Measurements from ENCODE around the gene RPL22. TPM values are rescaled to one million over a fixed set of nuclear protein-coding genes. Genes with fewer than 3 reads are reported as not detected.
A peak's percentile ranks its signal among the peaks of the same experiment; 100 is the strongest.

Gene RPL22
- total and polyA plus RNA-seq, 2 of the 13 experiments (the other 11 are each of a cell fraction or from before 2014, with no cell fraction given): 214 to 545 TPM

GRCh38 chr1:6205849-6206519, 6.6 kb upstream of the RPL22 start, which contains the start of gene RNF207 (continued):
- TF ChIP-seq RNF219 (CRISPR knock-in tag; IDR thresholded peaks at IDR 0.05): no peak
- peak; percentile 73 for TF ChIP-seq ZNF317 (CRISPR knock-in tag; IDR thresholded peaks at IDR 0.05)
- no peak for TF ChIP-seq RAD21 (CRISPR knock-in tag; IDR thresholded peaks at IDR 0.05)
- peak; percentile 91 for TF ChIP-seq RBFOX2 (IDR thresholded peaks at IDR 0.05; ENCODE audit: low read depth, low read length)
- TF ChIP-seq PCBP2 (optimal IDR thresholded peaks at IDR 0.05; ENCODE audit: low read depth, low read length, poor library complexity, severe bottlenecking): no peak
- no peak for TF ChIP-seq ZNF143 (CRISPR knock-in tag; IDR thresholded peaks at IDR 0.05)
- TF ChIP-seq UBTF (CRISPR knock-in tag; IDR thresholded peaks at IDR 0.05): peak; percentile 97
- TF ChIP-seq CREBL2 (CRISPR knock-in tag; IDR thresholded peaks at IDR 0.05; ENCODE audit: borderline replicate concordance): no peak
- TF ChIP-seq ZSCAN9 (CRISPR knock-in tag; IDR thresholded peaks at IDR 0.05; ENCODE audit: borderline replicate concordance): no peak
- TF ChIP-seq ZNF382 (CRISPR knock-in tag; IDR thresholded peaks at IDR 0.05; ENCODE audit: borderline replicate concordance): no peak
- TF ChIP-seq ZNF777 (CRISPR knock-in tag; IDR thresholded peaks at IDR 0.05): peak; percentile 74
- TF ChIP-seq MAFF (IDR thresholded peaks at IDR 0.05; ENCODE audit: low read depth, low read length): no peak
- no peak for TF ChIP-seq GFI1 (CRISPR knock-in tag; IDR thresholded peaks at IDR 0.05; ENCODE audit: borderline replicate concordance)
- no peak for TF ChIP-seq ZNF724P (CRISPR knock-in tag; IDR thresholded peaks at IDR 0.05; ENCODE audit: borderline replicate concordance)
- no peak for TF ChIP-seq LBX2 (CRISPR knock-in tag; IDR thresholded peaks at IDR 0.05; ENCODE audit: borderline replicate concordance)
- TF ChIP-seq ZFP1 (CRISPR knock-in tag; IDR thresholded peaks at IDR 0.05): no peak
- peak; percentile 87 for TF ChIP-seq MXD1 (CRISPR knock-in tag; IDR thresholded peaks at IDR 0.05)
- TF ChIP-seq KDM1A (CRISPR knock-in tag; IDR thresholded peaks at IDR 0.05): no peak
- peak; percentile 76; the same call in 1 of the 2 replicates for TF ChIP-seq ZNF564 (CRISPR knock-in tag; IDR thresholded peaks at IDR 0.05)
- peak; percentile 79; the same call in 1 of the 2 replicates for TF ChIP-seq THRA (CRISPR knock-in tag; IDR thresholded peaks at IDR 0.05; ENCODE audit: borderline replicate concordance)
- peak; percentile 75 for TF ChIP-seq ZNF335 (CRISPR knock-in tag; IDR thresholded peaks at IDR 0.05)
- no peak for TF ChIP-seq PAF1 (CRISPR knock-in tag; IDR thresholded peaks at IDR 0.05)
- no peak for TF ChIP-seq ZNF362 (CRISPR knock-in tag; IDR thresholded peaks at IDR 0.05; ENCODE audit: borderline replicate concordance)
